Adrenal gland (tissue), 12 donors: Measurements from ENCODE around the gene EXOC3L2. TPM values are rescaled to one million over a fixed set of nuclear protein-coding genes. Genes with fewer than 3 reads are reported as not detected.

Source experiments
- DNase-seq, 7 donors: peaks; one replicate each; pipeline ENCODE4 v3.0.0-alpha.2; 2019 to 2020
- H3K27ac ChIP-seq, 5 donors: fragments of 200-600 bp; sonication (generic) in 4 of 5; 1 replicate in 3 of 5; 2 replicates in 2 of 5; pipeline versions ENCODE4 v1.5.1 to v1.8.0; 2016 to 2020; ENCODE audit warnings: mild to moderate bottlenecking in 1 of 5
- H3K27me3 ChIP-seq: fragments of 200-600 bp; 2 replicates; pipeline ENCODE4 v1.8.0; 2021
- H3K36me3 ChIP-seq, 2 donors: fragments of 200-600 bp; replicated peaks in 1 of 2; 1 replicate in 1 of 2; 2 replicates in 1 of 2; pipeline versions ENCODE4 v1.5.1 to v1.8.0; 2018 to 2022
- H3K4me1 ChIP-seq, 2 donors: fragments of 200-600 bp; replicated peaks in 1 of 2; 1 replicate in 1 of 2; 2 replicates in 1 of 2; pipeline versions ENCODE4 v1.5.1 to v1.8.0; 2018 to 2021
- H3K4me3 ChIP-seq, 4 donors: fragments of 200-600 bp; sonication (generic) in 3 of 4; one replicate each; pipeline ENCODE4 v1.5.1; 2016 to 2018
- H3K9me3 ChIP-seq, 3 donors: fragments of 200-600 bp; sonication (generic) in 1 of 3; replicated peaks in 1 of 3; 1 replicate in 2 of 3; 2 replicates in 1 of 3; pipeline versions ENCODE4 v1.5.1 to v1.8.0; 2016 to 2021
- CTCF ChIP-seq, 6 experiments: fragments of 450-650 bp in 4 of 6; fragments of 200-600 bp in 2 of 6; sonication (generic) in 1 of 6; IDR thresholded peaks; 1 replicate in 5 of 6; 2 replicates in 1 of 6; pipeline versions ENCODE4 v1.5.1 to v1.8.0; 2016 to 2021; ENCODE audit warnings: antibody characterized with exemption in 6 of 6, mild to moderate bottlenecking in 2 of 6, moderate library complexity in 1 of 6
- POLR2A ChIP-seq, 2 donors: fragments of 450-650 bp; IDR thresholded peaks; one replicate each; pipeline ENCODE4 v1.6.1; 2017; ENCODE audit warnings: antibody characterized with exemption in 2 of 2, mild to moderate bottlenecking in 2 of 2, moderate library complexity in 1 of 2
- WGBS, 4 donors: extraction: QIAGEN DNeasy Blood & Tissue Kit in 2 of 4; methylation state at CpG; one replicate each; pipeline versions ENCODE4 v1.1.5 to v1.1.7; 2013 to 2017; 5-methylcytosine and 5-hydroxymethylcytosine counted together
- intact Hi-C, 2 donors: fragments of 100-400 bp; cut with DNase I; formaldehyde crosslinking; loops; one replicate each; pipeline versions ENCODE4 v1.14.1 to v1.15.0; 2022 to 2023
- polyA plus RNA-seq, 3 donors: library from polyadenylated mRNA; stranded (reverse); fragments of 200-250 nt in 2 of 3; fragments of 350-450 nt in 1 of 3; fragmentation: Illumina TruSeq in 1 of 3; extraction: RNeasy Lipid Tissue Mini Kit (QIAGEN cat#74804) in 1 of 3; gene quantifications; one replicate each; pipeline ENCODE4 v1.2.3, GENCODE V29; 2013 to 2014
- total RNA-seq, 9 donors: library from RNA; depleted of rRNA in 4 of 9; stranded (reverse); fragments of >200 nt in 4 of 9; fragments of 120-200 nt in 1 of 9; fragmentation: NEBNext Ultra II Directional in 1 of 9; extraction: Animal tissue kit (Norgen Biotek cat#: 25700) in 1 of 9; gene quantifications; one replicate each; pipeline versions ENCODE4 v1.1.0 to v1.2.4, GENCODE V29; 2013 to 2023
- donor health status: healthy with polysubstance abuse.
- donor health status: Bipolar disorder and iron deficiency.
- donor health status: DM: yes; HTN: yes; CAD: no.
- donor health status: DM: no; HTN: no; CAD: no.
- donor health status: DM: no; HTN: no; CAD: no.
- donor health status: DM: yes; HTN: yes; CAD: no.

EXOC3L2 gene
- total and polyA plus RNA-seq, 12 donors: 2.1 to 26.4 (median 16.3) TPM

- H3K27ac ChIP-seq: no peak overlapping the region
- TF ChIP-seq CTCF (IDR thresholded peaks at IDR 0.05) (no peak), POLR2A (IDR thresholded peaks at IDR 0.05) (no peak)
- intact Hi-C loops: loop anchor here in 1 of 2 donors (10.0 kb wide), 1 partner anchor 78 kb away; no protein-coding TSS in a partner anchor
- H3K4me1 ChIP-seq: peaks cover 11 to 25% of the 10 kb centered on the region in 2 donors
- 97 to 100% (median 98%) methylated on average over 4 of the region's 4 CpGs for WGBS, 4 donors
- no peak overlapping the region for H3K4me3 ChIP-seq
- H3K27me3 ChIP-seq: no peaks in the 10 kb centered on the region
- no peak for DNase-seq
- no peaks in the 10 kb centered on the region for H3K9me3 ChIP-seq
- H3K36me3 ChIP-seq: no peaks in the 10 kb centered on the region
Measured at GRCh38 chr19:45256836-45257235, 11.6 kb upstream of the EXOC3L2 start.

- Histone ChIP-seq H3K27ac (no peak overlapping the region), H3K4me3 (no peak overlapping the region), H3K4me1 (peaks cover 11 to 25% of the 10 kb centered on the region in 2 donors), H3K36me3 (no peaks in the 10 kb centered on the region), H3K27me3 (no peaks in the 10 kb centered on the region), H3K9me3 (no peaks in the 10 kb centered on the region)
- intact Hi-C loops: loop anchor here in 1 of 2 donors (10.0 kb wide), 1 partner anchor 79 kb away; no protein-coding TSS in a partner anchor
- no peak for TF ChIP-seq POLR2A (IDR thresholded peaks at IDR 0.05)
- no peak for TF ChIP-seq CTCF (IDR thresholded peaks at IDR 0.05)
- 78 to 88% (median 86%) methylated on average over 6 to 9 of the region's 9 CpGs for WGBS, 4 donors
- no peak for DNase-seq
Measured at GRCh38 chr19:45255611-45256157, 10.5 kb upstream of the EXOC3L2 start.

GRCh38 chr19:45254044-45254531, 8.9 kb upstream of the EXOC3L2 start:
- TF ChIP-seq POLR2A (IDR thresholded peaks at IDR 0.05): no peak
- TF ChIP-seq CTCF (IDR thresholded peaks at IDR 0.05): no peak
- Histone ChIP-seq H3K27ac (no peak overlapping the region), H3K4me3 (no peak overlapping the region), H3K9me3 (no peaks in the 10 kb centered on the region), H3K27me3 (no peaks in the 10 kb centered on the region), H3K4me1 (peaks cover 11 to 25% of the 10 kb centered on the region in 2 donors), H3K36me3 (no peaks in the 10 kb centered on the region)
- 67 to 77% (median 69%) methylated on average over 3 to 11 of the region's 11 CpGs; no CpG with 5 or more reads in 1 of the 4 donors for WGBS, 4 donors
- intact Hi-C loops: loop anchor here (5.0 to 10.0 kb wide), 2 partner anchors 52 to 81 kb away; no protein-coding TSS in a partner anchor
- no peak for DNase-seq

GRCh38 chr19:45253396-45254027, 8.3 kb upstream of the EXOC3L2 start:
- intact Hi-C loops: loop anchor here (5.0 to 10.0 kb wide), 2 partner anchors 51 to 81 kb away; no protein-coding TSS in a partner anchor
- TF ChIP-seq POLR2A (IDR thresholded peaks at IDR 0.05) (peak in 1 of 2 donors; percentile 14), CTCF (IDR thresholded peaks at IDR 0.05) (no peak)
- DNase-seq: peak in 4 of 7 donors; percentile 41 to 54 (median 48)
- H3K27ac ChIP-seq: no peak overlapping the region
- H3K4me3 ChIP-seq: no peak overlapping the region
- WGBS, 4 donors: 62 to 74% (median 74%) methylated on average over 7 to 12 of the region's 12 CpGs
- H3K36me3 ChIP-seq: no peaks in the 10 kb centered on the region
- no peaks in the 10 kb centered on the region for H3K27me3 ChIP-seq
- H3K4me1 ChIP-seq: peaks cover 11 to 25% of the 10 kb centered on the region in 2 donors
- no peaks in the 10 kb centered on the region for H3K9me3 ChIP-seq
